Mesenteric fat pad (tissue), 1 donor: ENCODE results near the gene ATP6V0A1. TPM values are rescaled to one million over a fixed set of nuclear protein-coding genes. Genes with fewer than 3 reads are reported as not detected.

Source experiments
- DNase-seq: peaks from one replicate; pipeline ENCODE4 v3.0.0-alpha.2; 2020; ENCODE audit warnings: low spot score
- microRNA-seq: library from miRNA; unstranded; fragments of <30 nt; microRNA quantifications from one replicate; pipeline ENCODE4 v1.2.0, GENCODE V29; 2020; ENCODE audit warnings: borderline number of aligned reads
- total RNA-seq: library from RNA; stranded (reverse); fragmentation: NEBNext Ultra II Directional; extraction: Animal tissue kit (Norgen Biotek cat#: 25700); gene quantifications from one replicate; pipeline ENCODE4 v1.2.1, GENCODE V29; 2021
- donor health status: DM: yes; HTN: yes; CAD: no.

ATP6V0A1 gene
- total RNA-seq, 1 donor from 2014 or later, result 84.1 TPM

DNA sequence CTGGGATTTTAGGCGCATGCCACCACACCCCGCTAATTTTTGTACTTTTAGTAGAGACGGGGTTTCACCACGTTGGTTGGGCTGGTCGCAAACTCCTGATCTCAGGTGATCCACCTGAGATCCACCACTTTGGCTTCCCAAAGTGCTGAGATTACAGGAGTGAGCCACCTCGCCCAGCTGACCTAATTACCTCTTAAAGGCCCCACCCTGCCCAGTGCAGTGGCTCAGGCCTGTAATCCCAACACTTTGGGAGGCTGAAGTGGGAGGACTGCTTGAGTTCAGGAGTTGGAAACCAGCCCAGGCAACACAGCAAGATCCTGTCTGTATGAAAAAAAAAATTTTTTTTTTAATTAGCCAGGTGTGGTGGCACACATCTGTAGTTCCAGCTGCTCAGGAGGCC lies 100.4 kb downstream of the ATP6V0A1 start:
- no peak for DNase-seq

DNA sequence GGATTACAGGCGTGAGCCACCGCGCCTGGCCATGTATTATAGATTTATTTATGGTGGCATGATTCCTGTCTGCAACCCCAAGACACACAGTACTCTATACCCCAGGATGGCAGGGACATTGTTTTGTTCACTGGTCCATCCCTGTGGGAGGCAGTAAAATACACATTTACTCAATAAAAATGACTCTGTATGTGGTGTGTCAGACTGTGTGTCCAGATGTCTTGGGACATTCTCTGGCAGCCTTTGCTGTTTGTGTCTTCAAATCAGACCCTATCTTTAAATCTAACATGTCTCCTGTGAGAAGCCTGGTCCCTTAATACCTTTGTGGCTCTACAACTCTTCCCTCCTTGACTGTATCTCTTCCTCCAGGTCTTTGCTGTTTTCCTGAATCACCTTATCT lies 101.6 kb downstream of the ATP6V0A1 start:
- DNase-seq, result no peak

DNA sequence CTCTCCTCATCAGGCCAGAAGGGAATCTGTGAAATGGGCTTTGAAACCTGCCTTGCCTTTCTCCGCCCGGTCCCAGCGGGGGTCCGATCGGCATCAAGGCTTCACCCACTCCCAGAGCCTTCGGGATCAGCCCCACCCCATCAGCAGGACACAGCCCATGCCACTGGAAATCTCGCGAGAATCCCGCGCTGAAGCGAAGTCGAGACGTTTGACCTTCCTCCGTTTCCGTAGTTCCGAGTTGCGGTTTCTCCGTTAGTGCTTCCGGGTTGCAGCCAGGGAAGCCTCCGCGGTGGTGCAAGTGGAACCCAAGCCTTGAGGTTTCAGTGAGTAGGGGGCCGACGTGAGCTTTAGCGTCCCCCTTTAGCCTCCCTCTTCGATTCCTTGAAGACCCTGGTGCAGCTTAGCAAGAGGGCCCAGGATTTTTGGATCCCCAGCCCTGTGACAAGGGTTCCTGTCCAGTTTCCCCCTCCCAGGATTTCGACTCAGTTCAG lies 103.3 kb downstream of the ATP6V0A1 start, which contains the start of gene COASY:
Gene COASY (plus strand): TSS at position 252 of the 491 bp plus-strand sequence. CDS start 475 bp downstream, outside the sequence.
- DNase-seq, result peak; percentile 97

DNA sequence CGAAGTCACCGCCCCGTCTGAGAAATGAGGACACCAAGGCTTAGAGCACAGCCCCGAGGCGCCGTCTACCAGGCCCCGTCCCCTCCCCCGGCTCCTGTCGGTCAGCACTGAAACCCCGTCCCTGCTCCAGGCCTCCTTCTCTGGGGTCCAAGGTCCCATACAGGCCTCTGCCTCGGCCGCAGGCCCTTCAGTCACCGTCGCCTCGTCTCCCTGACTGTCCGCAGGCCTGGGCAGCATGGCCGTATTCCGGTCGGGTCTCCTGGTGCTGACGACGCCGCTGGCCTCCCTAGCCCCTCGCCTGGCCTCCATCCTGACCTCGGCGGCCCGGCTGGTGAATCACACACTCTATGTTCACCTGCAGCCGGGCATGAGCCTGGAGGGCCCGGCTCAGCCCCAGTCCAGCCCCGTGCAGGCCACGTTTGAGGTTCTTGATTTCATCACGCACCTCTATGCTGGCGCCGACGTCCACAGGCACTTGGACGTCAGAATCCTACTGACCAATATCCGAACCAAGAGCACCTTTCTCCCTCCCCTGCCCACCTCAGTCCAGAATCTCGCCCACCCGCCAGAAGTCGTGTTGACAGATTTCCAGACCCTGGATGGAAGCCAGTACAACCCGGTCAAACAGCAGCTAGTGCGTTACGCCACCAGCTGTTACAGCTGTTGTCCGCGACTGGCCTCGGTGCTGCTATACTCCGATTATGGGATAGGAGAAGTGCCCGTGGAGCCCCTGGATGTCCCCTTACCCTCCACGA lies 103.9 kb downstream of the ATP6V0A1 start:
- DNase-seq, result no peak

DNA sequence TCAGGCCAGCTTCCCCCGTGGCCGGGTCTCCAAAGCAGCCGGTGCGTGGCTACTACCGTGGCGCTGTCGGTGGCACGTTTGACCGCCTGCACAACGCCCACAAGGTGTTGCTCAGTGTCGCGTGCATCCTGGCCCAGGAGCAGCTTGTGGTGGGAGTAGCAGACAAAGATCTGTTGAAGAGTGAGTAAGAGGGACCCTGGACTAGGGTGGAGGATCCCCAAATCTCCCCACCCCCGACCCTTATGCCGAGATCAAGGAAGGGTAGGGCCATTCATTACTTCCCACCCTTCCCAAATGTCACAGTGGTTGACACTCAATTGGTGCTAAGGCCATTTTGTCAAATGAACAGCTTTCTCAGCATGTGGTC lies 104.4 kb downstream of the ATP6V0A1 start:
- no peak for DNase-seq

DNA sequence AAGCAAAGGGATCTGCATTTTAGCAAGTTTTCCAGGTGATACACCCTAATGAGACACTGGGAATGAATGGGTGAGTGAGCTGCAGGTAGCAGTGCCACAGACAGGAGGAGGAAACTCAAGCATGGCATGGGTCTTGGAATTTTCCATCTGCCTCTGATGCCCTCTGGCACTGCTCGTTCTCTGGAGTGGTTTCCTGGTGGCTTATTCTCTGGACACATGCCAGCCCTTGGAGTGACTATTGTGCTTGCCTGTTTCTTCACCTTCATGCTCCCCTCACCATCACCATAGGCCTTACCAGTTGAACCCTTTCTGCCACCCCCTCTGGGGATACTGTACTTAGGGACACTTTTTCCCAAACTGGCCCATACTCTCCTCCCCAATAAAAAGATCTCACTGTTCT lies 104.9 kb downstream of the ATP6V0A1 start:
- no peak for DNase-seq

DNA sequence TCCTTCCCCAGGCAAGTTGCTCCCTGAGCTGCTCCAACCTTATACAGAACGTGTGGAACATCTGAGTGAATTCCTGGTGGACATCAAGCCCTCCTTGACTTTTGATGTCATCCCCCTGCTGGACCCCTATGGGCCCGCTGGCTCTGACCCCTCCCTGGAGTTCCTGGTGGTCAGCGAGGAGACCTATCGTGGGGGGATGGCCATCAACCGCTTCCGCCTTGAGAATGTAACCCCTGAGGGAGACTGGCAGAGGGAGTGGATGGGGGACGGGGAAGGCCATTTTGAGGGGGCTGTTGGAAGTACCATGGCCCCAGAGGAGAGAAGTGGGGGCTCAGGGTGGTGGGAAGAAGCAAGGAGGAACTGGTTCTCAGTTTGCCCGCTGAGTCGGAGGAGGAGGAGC lies 105.3 kb downstream of the ATP6V0A1 start:
- DNase-seq, result no peak

DNA sequence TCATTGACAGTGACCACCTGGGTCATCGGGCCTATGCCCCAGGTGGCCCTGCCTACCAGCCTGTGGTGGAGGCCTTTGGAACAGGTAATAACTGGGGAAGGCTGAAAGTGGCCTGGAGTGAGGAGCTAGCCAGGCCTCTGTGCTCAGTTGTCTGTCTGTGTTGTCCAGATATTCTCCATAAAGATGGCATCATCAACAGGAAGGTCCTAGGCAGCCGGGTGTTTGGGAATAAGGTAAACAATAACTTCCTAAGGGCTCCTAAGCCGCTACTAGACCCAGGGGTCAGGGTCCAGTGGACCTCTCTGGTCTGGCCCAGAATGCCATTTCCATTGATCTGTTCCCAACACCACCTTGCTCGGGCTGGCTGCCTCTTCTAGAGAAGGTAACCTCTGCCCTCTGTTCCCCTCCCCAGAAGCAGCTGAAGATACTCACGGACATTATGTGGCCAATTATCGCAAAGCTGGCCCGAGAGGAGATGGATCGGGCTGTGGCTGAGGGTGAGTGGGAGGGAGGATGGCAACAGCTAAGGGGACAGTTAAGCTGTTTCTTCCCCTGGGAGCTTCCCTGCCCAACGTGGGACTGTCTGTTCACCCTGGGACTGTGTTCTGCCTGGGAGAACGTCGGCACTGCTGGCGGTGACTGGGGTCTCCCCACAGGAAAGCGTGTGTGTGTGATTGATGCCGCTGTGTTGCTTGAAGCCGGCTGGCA lies 106.3 kb downstream of the ATP6V0A1 start:
- DNase-seq, result no peak

DNA sequence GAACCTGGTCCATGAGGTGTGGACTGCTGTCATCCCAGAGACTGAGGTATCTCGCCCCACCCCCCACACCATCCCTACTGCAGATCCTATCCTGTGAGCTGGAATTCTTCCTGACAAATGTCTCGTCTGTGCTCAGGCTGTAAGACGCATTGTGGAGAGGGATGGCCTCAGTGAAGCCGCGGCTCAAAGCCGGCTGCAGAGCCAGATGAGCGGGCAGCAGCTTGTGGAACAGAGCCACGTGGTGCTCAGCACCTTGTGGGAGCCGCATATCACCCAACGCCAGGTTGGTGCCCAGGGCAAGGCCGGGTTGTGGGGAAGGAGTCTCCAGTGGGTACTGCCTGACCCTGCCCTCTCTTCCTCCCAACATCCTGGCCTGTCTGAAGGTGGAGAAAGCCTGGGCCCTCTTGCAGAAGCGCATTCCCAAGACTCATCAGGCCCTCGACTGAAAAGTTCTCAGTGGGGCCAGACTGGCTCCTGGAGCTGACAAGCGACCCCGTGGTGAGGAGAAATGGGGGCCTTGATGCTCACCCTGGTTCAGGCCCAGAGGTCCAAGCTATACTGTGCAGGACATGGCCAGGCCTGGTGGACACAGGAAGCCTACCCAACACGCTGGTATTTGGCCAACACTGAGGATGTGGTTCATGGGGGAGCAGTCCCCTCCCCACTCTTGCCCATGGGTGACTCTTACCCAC lies 107.0 kb downstream of the ATP6V0A1 start:
- no peak for DNase-seq

DNA sequence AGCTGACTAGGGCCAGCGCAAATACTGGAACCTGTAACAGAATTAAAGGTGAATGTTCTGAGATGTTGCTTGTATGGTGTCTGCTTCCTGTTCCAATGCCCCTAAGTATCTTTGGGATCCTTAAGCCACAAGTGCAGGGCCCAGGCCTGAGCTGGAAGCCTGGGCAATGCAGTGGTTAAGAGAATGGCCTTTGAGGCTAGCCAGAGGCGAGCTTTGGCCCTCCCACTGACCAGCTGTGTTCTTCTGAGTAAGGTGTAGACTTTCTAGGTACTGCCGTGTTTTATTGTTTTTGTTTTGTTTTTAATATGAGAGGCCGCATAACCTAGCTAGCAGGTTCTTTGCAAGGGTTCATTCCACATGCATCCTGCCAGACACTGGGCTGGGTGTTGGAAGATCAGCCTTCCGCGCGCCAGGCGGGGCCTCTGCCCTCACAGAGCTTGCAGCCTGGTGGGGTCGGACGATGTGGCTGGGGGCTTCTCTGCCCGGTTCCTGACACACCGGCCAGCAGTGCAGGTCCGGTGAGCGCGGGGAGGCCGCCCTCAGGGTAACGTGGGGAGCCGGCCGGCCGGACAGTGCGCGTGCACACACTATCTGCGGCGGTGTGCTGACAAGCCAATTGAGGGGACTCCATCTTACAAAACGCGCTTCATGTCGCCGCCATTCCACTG lies 107.7 kb downstream of the ATP6V0A1 start:
- no peak for DNase-seq

DNA sequence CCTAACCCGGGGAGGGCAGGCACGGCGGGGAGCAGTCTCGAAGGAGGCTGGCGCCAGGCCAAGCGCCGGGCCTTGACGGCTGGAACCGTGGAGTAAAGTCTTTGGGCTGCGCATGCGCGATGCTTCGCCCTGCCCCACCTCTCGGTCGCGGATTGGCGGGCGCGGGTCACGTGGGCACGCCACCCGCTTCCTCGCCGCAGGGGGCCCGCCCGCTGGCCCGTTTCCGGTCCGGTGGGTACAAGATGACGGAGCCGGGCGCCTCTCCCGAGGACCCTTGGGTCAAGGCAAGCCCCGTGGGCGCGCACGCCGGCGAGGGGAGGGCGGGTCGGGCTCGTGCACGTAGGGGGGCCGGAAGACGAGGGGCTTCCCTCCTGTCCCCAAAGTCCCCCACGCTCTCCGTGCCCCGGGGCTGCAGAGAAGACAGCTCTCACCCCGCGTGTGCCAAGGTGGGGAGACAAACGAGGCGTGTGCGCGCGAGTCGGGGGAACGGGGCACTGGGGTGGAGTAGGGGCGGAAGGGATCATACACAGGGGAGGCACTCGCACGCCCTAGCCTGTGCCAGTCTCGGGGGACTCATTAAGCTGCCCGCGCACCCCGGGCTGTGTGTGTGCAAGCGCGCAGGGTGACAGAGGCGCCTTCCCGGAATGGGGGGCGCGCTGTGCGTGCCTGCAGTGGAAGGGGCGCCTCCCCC lies 108.3 kb downstream of the ATP6V0A1 start, which contains the start of gene MLX:
Gene MLX (plus strand): TSS at position 218 of the 691 bp plus-strand sequence. CDS start 25 bp downstream, at position 243.
- DNase-seq, result peak; percentile 99

DNA sequence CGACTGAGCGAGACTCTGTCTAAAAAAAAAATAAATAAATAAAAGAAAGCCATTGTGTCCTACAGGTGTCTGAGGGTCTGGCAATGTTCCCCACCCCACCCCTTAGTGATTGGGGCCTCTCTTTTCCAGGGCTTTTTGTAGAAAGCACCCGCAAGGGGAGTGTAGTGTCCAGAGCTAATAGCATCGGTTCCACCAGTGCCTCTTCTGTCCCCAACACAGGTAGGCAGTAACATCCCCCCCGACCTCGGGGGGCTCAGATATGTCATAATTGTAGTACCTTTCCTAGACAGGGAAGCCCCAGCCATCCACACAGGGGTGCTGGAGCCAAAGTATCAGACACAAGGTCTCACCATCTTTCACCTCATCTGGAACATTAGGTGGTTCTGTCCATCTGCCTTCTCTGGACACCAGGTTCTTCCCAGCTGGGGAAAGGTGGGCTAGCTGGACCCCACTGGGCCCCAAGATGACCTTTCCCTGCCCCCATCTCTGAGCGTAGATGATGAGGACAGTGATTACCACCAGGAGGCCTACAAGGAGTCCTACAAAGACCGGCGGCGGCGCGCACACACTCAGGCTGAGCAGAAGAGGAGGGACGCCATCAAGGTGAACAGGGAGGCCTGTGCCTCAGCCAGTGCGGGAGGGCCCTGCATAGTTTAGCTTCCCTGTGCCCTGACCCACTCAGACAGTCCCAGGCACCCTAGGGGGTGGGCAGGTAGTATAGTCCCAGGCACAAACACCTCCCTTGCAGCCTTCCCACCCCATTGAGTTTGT lies 109.8 kb downstream of the ATP6V0A1 start:
- DNase-seq, result no peak

DNA sequence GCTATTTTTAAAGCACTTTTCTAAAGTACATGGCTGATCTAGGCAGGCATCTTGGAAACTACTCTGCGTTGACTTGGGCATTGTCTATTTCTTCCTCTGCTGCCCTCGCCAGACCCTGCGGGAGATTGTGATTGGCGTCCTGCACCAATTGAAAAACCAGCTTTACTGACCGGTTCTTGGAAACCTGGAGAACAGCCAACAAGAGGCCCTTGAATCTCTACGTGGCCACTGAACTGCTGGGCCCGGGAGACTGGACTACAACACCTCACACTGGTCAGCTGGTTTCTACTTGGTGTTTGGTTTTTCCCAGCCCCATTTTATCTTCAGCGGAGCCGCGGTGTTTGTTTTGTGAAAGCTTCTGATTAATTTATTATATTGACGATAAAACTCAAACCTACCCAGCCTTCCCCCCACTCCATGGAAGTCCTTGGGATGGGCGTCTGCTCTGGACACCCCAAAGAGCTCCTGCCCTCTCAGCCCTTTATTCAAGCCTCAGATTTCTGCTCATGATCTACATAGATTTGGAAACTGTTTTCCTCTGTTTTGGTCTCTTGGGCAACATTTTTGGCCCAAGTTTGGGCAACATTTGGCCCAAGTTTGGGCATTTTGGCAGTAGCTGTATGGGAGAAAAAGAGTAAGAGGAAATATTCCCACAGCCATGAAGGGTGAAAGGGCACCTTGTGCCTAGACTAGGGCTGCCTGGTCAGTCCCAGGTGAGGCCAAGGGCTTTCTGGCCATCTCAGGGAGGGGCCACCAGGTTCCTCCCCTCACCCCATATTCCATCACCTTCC lies 113.0 kb downstream of the ATP6V0A1 start:
- DNase-seq, result no peak

Small RNAs within 50 kb of the gene (microRNA-seq; reads per million reads assigned to microRNA genes)
- 2.9 reads per million for gene MIR5010
- gene MIR548AT, result not detected

Other genes with a start within 250 kb of the ATP6V0A1 start
- 106 TPM for gene STAT5B, start 182.5 kb upstream of the ATP6V0A1 start, total RNA-seq
- 130 TPM for gene STAT5A, start 170.4 kb upstream of the ATP6V0A1 start, total RNA-seq
- 353 TPM for gene STAT3, start 70.4 kb upstream of the ATP6V0A1 start, total RNA-seq
- gene CAVIN1, start 35.6 kb upstream of the ATP6V0A1 start, total RNA-seq, result 681 TPM
- 58.7 TPM for gene NAGLU, start 77.4 kb downstream of the ATP6V0A1 start, total RNA-seq
- gene HSD17B1, start 94.0 kb downstream of the ATP6V0A1 start, total RNA-seq, result 3.2 TPM
- gene COASY, start 103.3 kb downstream of the ATP6V0A1 start, total RNA-seq, result 57.3 TPM
- gene MLX, start 108.2 kb downstream of the ATP6V0A1 start, total RNA-seq, result 50.6 TPM
- 2.2 TPM for gene PSMC3IP, start 118.9 kb downstream of the ATP6V0A1 start, total RNA-seq
- gene RETREG3, start 150.5 kb downstream of the ATP6V0A1 start, total RNA-seq, result 63.9 TPM
- 45.2 TPM for gene TUBG1, start 150.8 kb downstream of the ATP6V0A1 start, total RNA-seq
- 17.6 TPM for gene TUBG2, start 200.4 kb downstream of the ATP6V0A1 start, total RNA-seq
- gene PLEKHH3, start 218.1 kb downstream of the ATP6V0A1 start, total RNA-seq, result 16.8 TPM
- gene CCR10, start 223.0 kb downstream of the ATP6V0A1 start, total RNA-seq, result 1.2 TPM
- gene CNTNAP1, start 223.7 kb downstream of the ATP6V0A1 start, total RNA-seq, result 3.7 TPM